Keratinocyte (primary cell): Measurements from ENCODE around the gene C1QL2. TPM values are rescaled to one million over a fixed set of nuclear protein-coding genes. Genes with fewer than 3 reads are reported as not detected.

Experiments used
- DNase-seq: peaks from one replicate; pipeline ENCODE4 v3.0.0-alpha.2; 2011; ENCODE audit warnings: low read depth, missing footprints, low spot score
- FAIRE-seq: peaks from 2 replicates; lab custom pipeline; 2011; peaks lifted over from hg19 to GRCh38; lab: Jason Lieb, UNC
- H2AFZ ChIP-seq: 2 replicates; pipeline ENCODE4 v1.6.0; 2012; ENCODE audit warnings: low read length, control low read depth, inconsistent platforms; ENCODE audit not compliant: control insufficient read depth
- H3K27ac ChIP-seq: 2 replicates; pipeline ENCODE4 v1.5.1; 2011; ENCODE audit warnings: low read length; ENCODE audit not compliant: control insufficient read depth, insufficient read depth
- H3K27me3 ChIP-seq: 3 replicates; pipeline ENCODE4 v1.6.0; 2011; ENCODE audit warnings: low read length; ENCODE audit not compliant: control insufficient read depth, insufficient read depth; ENCODE audit errors: extremely low read depth
- H3K36me3 ChIP-seq, 2 experiments: 2 replicates in 1 of 2; 3 replicates in 1 of 2; pipeline ENCODE4 v1.5.1; 2011; ENCODE audit warnings: low read length in 2 of 2, mild to moderate bottlenecking in 1 of 2; ENCODE audit not compliant: control insufficient read depth in 2 of 2, insufficient read depth in 2 of 2; ENCODE audit errors: extremely low read depth in 1 of 2
- H3K4me1 ChIP-seq: 3 replicates; pipeline ENCODE4 v1.5.1; 2011; ENCODE audit warnings: low read length; ENCODE audit not compliant: control insufficient read depth, insufficient read depth; ENCODE audit errors: extremely low read depth
- H3K4me2 ChIP-seq: 3 replicates; pipeline ENCODE4 v1.6.0; 2011; ENCODE audit warnings: low read depth, low read length; ENCODE audit not compliant: control insufficient read depth, insufficient read depth; ENCODE audit errors: extremely low read depth
- H3K4me3 ChIP-seq, 3 experiments: fragments of 200-600 bp in 1 of 3; sonication (generic) in 1 of 3; 2 replicates in 2 of 3; 3 replicates in 1 of 3; pipeline ENCODE4 v1.5.1; 2011 to 2016; ENCODE audit warnings: low read length in 3 of 3, mild to moderate bottlenecking in 3 of 3, control low read depth in 2 of 3, inconsistent platforms in 1 of 3, low read depth in 1 of 3, mixed read lengths in 1 of 3, mixed run types in 1 of 3, moderate library complexity in 1 of 3; ENCODE audit not compliant: control insufficient read depth in 2 of 3, insufficient read depth in 2 of 3; ENCODE audit errors: extremely low read depth in 1 of 3
- H3K79me2 ChIP-seq: 2 replicates; pipeline ENCODE4 v1.6.0; 2012; ENCODE audit warnings: low read length; ENCODE audit not compliant: control insufficient read depth, insufficient read depth
- H3K9ac ChIP-seq: 3 replicates; pipeline ENCODE4 v1.6.0; 2011; ENCODE audit warnings: low read length; ENCODE audit not compliant: control insufficient read depth, insufficient read depth; ENCODE audit errors: extremely low read depth
- H3K9me1 ChIP-seq: 3 replicates; pipeline ENCODE4 v1.6.0; 2011; ENCODE audit warnings: low read length; ENCODE audit not compliant: control insufficient read depth, insufficient read depth; ENCODE audit errors: extremely low read depth
- H3K9me3 ChIP-seq: 2 replicates; pipeline ENCODE4 v1.5.1; 2012; ENCODE audit warnings: low read depth, low read length; ENCODE audit not compliant: control insufficient read depth
- H4K20me1 ChIP-seq: 3 replicates; pipeline ENCODE4 v1.6.0; 2011; ENCODE audit warnings: low read length; ENCODE audit not compliant: control insufficient read depth, insufficient read depth; ENCODE audit errors: extremely low read depth
- EZH2 ChIP-seq: IDR thresholded peaks from one replicate; pipeline ENCODE4 v1.6.1; 2012; ENCODE audit warnings: inconsistent platforms, mild to moderate bottlenecking, low read length, moderate library complexity
- dilution Hi-C: fragments of 300-500 bp; cut with MboI; formaldehyde crosslinking; loops from one replicate; pipeline ENCODE4 v1.7.0; 2020; ENCODE audit warnings: low sequenced_read_pairs; ENCODE audit not compliant: extremely low pct_ligation_motif_present
- polyA plus RNA-seq, 5 experiments: library from polyadenylated mRNA; depleted of rRNA in 3 of 5; stranded (reverse) in 3 of 5; stranded (forward) in 1 of 5; unstranded in 1 of 5; fragments of >200 nt; gene quantifications; 1 replicate in 1 of 5; 2 replicates in 3 of 5; 3 replicates in 1 of 5; pipeline versions ENCODE4 v1.2.1 to v1.2.3, GENCODE V29; 2011 to 2012; ENCODE audit warnings: missing spikeins in 2 of 5, low read depth in 1 of 5, low replicate concordance in 1 of 5
- TF ChIP-seq, protein P1 (sequence below), 3 experiments: IDR thresholded peaks in 1 of 3; conservative IDR thresholded peaks in 1 of 3; optimal IDR thresholded peaks in 1 of 3; 2 replicates in 2 of 3; 3 replicates in 1 of 3; pipeline versions ENCODE3 to v1.5.1; 2011; ENCODE audit warnings: low read length in 3 of 3, mild to moderate bottlenecking in 3 of 3, moderate library complexity in 2 of 3, control low read depth in 1 of 3, inconsistent platforms in 1 of 3; ENCODE audit not compliant: insufficient read depth in 2 of 3; ENCODE audit errors: extremely low read depth in 1 of 3

C1QL2 gene
- polyA plus RNA-seq, 1 donor (not counting 4 experiments of a cell fraction or from before 2014, with no cell fraction given), result not detected

DNA sequence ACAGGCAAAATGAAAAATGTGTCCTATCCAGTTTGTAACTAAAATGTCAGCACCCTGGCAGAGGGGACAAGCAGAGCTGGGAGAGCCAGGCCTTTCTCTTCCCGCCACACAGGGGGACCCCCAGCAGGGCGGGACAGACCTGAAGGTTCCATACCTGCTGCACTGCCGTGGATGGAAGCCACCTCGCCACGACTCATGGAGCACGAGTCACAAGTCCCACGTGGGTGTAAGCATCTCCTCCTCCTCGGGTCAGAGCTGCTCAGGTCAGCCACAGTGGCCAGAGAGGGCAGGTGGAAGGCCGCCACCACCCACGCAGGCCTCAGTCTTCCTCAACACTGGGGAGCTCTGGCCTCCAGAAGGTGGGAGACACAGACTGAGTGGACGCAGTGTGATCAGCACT is 21.0 kb downstream of the C1QL2 start:
- FAIRE-seq (no peak), DNase-seq (no peak)
- TF ChIP-seq, protein P1, sequence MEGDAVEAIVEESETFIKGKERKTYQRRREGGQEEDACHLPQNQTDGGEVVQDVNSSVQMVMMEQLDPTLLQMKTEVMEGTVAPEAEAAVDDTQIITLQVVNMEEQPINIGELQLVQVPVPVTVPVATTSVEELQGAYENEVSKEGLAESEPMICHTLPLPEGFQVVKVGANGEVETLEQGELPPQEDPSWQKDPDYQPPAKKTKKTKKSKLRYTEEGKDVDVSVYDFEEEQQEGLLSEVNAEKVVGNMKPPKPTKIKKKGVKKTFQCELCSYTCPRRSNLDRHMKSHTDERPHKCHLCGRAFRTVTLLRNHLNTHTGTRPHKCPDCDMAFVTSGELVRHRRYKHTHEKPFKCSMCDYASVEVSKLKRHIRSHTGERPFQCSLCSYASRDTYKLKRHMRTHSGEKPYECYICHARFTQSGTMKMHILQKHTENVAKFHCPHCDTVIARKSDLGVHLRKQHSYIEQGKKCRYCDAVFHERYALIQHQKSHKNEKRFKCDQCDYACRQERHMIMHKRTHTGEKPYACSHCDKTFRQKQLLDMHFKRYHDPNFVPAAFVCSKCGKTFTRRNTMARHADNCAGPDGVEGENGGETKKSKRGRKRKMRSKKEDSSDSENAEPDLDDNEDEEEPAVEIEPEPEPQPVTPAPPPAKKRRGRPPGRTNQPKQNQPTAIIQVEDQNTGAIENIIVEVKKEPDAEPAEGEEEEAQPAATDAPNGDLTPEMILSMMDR (optimal IDR thresholded peaks at IDR 0.05 in 1 of 3, IDR thresholded peaks at IDR 0.05 in 1 of 3, conservative IDR thresholded peaks at IDR 0.05 in 1 of 3; ENCODE audit: extremely low read depth in 1 of 3, insufficient read depth in 2 of 3, low read length in 3 of 3), result no peak
- TF ChIP-seq EZH2, result no peak
- H3K4me1 ChIP-seq, result no peaks in the 10 kb centered on the region
- no peak overlapping the region for H3K4me2 ChIP-seq
- H3K9me1 ChIP-seq, result no peaks in the 10 kb centered on the region
- H3K9me3 ChIP-seq, result no peaks in the 10 kb centered on the region
- H2AFZ ChIP-seq, result no peak overlapping the region
- no peak overlapping the region for H3K4me3 ChIP-seq
- peaks cover 4% of the 10 kb centered on the region for H3K27me3 ChIP-seq
- H3K27ac ChIP-seq, result no peak overlapping the region
- H3K36me3 ChIP-seq, result no peaks in the 10 kb centered on the region
- dilution Hi-C loops, result no loop called here
- no peaks in the 10 kb centered on the region for H4K20me1 ChIP-seq
- no peak overlapping the region for H3K9ac ChIP-seq
- no peaks in the 10 kb centered on the region for H3K79me2 ChIP-seq

DNA sequence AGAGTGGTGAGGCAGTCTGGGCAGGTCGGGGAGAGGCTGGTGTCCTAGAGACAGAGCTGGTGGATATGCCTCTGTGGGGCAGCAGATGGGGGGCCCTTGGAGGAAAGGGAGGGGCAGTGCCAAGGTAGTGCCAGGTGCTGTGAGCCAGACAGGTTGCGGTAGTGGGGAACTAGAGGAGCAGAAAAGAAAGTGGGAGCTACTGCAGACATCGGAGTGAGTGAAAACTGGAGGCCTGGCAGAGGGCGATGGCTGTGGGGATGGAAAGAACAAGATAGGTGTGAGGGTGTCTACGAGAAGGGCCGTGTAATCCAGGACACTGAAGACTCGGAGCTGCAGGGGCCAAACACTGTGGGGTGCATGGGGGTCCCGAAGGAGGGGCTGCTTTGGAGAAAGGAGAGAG is 21.7 kb downstream of the C1QL2 start:
- H3K9ac ChIP-seq, result no peak overlapping the region
- H3K36me3 ChIP-seq, result no peaks in the 10 kb centered on the region
- no peaks in the 10 kb centered on the region for H3K4me1 ChIP-seq
- H3K79me2 ChIP-seq, result no peaks in the 10 kb centered on the region
- DNase-seq (no peak), FAIRE-seq (no peak)
- H3K4me2 ChIP-seq, result no peak overlapping the region
- dilution Hi-C loops, result no loop called here
- H3K9me1 ChIP-seq, result no peaks in the 10 kb centered on the region
- no peaks in the 10 kb centered on the region for H3K9me3 ChIP-seq
- H2AFZ ChIP-seq, result no peak overlapping the region
- no peaks in the 10 kb centered on the region for H4K20me1 ChIP-seq
- no peak overlapping the region for H3K27ac ChIP-seq
- TF ChIP-seq, protein P1 (optimal IDR thresholded peaks at IDR 0.05 in 1 of 3, IDR thresholded peaks at IDR 0.05 in 1 of 3, conservative IDR thresholded peaks at IDR 0.05 in 1 of 3; ENCODE audit: extremely low read depth in 1 of 3, insufficient read depth in 2 of 3, low read length in 3 of 3), result no peak
- TF ChIP-seq EZH2, result no peak
- H3K27me3 ChIP-seq, result peaks cover 4% of the 10 kb centered on the region
- H3K4me3 ChIP-seq, result no peak overlapping the region
